Smooth muscle cell (in vitro differentiated cells): ENCODE measurements around the gene PCLO. TPM values are rescaled to one million over a fixed set of nuclear protein-coding genes. Genes with fewer than 3 reads are reported as not detected.

Source experiments
- DNase-seq: peaks from one replicate; lab custom pipeline; 2025; ENCODE audit not compliant: unreplicated experiment; lab: John Stamatoyannopoulos, UW
- H2AFZ ChIP-seq: fragments of 200-600 bp; sonication (generic); 2 replicates; pipeline ENCODE4 v1.6.0; 2016; ENCODE audit warnings: antibody characterized with exemption, low read depth, mild to moderate bottlenecking
- H3F3A ChIP-seq: fragments of 200-600 bp; sonication (generic); 2 replicates; pipeline ENCODE4 v1.6.0; 2017; ENCODE audit warnings: antibody characterized with exemption, low read depth
- H3K27ac ChIP-seq: fragments of 200-600 bp; sonication (generic); 2 replicates; pipeline ENCODE4 v1.5.1; 2016; ENCODE audit warnings: low read depth, mild to moderate bottlenecking
- H3K27me3 ChIP-seq: fragments of 200-600 bp; sonication (generic); 2 replicates; pipeline ENCODE4 v1.6.1; 2016; ENCODE audit warnings: low read depth, mild to moderate bottlenecking
- H3K36me3 ChIP-seq: fragments of 200-600 bp; sonication (generic); 2 replicates; pipeline ENCODE4 v1.5.1; 2016; ENCODE audit warnings: low read depth
- H3K4me1 ChIP-seq: fragments of 200-600 bp; sonication (generic); 2 replicates; pipeline ENCODE4 v1.5.1; 2016; ENCODE audit warnings: low read depth
- H3K4me2 ChIP-seq: fragments of 200-600 bp; sonication (generic); 2 replicates; pipeline ENCODE4 v1.6.0; 2016; ENCODE audit warnings: mild to moderate bottlenecking
- H3K4me3 ChIP-seq: fragments of 200-600 bp; sonication (generic); 2 replicates; pipeline ENCODE4 v1.5.1; 2016; ENCODE audit warnings: mild to moderate bottlenecking
- H3K79me2 ChIP-seq: fragments of 200-600 bp; sonication (generic); 2 replicates; pipeline ENCODE4 v1.6.0; 2016; ENCODE audit warnings: low read depth, mild to moderate bottlenecking
- H3K9ac ChIP-seq: fragments of 200-600 bp; sonication (generic); 2 replicates; pipeline ENCODE4 v1.6.0; 2016; ENCODE audit warnings: low read depth
- H3K9me3 ChIP-seq: fragments of 200-600 bp; sonication (generic); replicated peaks from 2 replicates; pipeline ENCODE4 v1.5.1; 2016; ENCODE audit warnings: low read depth
- H4K20me1 ChIP-seq: fragments of 200-600 bp; sonication (generic); 2 replicates; pipeline ENCODE4 v1.6.0; 2016; ENCODE audit warnings: low read depth
- WGBS: methylation state at CpG from one replicate; pipeline ENCODE4 v1.1.7; 2016; ENCODE audit warnings: low lambda C conversion rate; 5-methylcytosine and 5-hydroxymethylcytosine counted together
- polyA plus RNA-seq: library from polyadenylated mRNA; unstranded; fragments of >200 nt; fragmentation: Nextera tagmentation; extraction: Ambion mirVana; gene quantifications from 2 replicates; pipeline ENCODE4 v1.2.1, GENCODE V29; 2016
- total RNA-seq: library from RNA; depleted of rRNA; stranded (reverse); fragments of >200 nt; gene quantifications from 2 replicates; pipeline ENCODE4 v1.2.3, GENCODE V29; 2014
- TF ChIP-seq, protein P1 (sequence below): fragments of 200-600 bp; sonication (generic); IDR thresholded peaks from 2 replicates; pipeline ENCODE4 v1.5.1; 2017; ENCODE audit warnings: borderline replicate concordance, mild to moderate bottlenecking, antibody characterized with exemption; ENCODE audit not compliant: insufficient read depth, poor library complexity, severe bottlenecking

Gene PCLO
- total and polyA plus RNA-seq, 2 experiments from 2014 or later: 0.42 to 1.9 TPM

DNA sequence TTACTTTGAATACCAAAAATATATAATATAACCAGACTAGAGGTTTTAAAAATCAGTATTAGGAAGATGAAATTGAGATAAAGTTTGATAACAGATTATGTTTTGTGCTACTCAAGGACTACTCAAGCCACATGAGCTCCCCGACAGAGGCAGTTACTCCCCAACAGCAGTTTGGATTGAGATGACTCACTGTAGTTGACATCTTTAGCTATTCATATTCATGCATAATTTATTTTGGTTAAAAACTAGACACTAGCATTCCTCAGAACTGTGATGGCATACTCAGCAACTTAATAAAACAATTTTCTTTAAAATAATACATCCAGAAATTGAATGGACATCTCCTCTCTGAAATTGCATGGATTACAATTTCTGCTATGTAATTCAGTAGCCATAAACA, 19.6 kb downstream of the PCLO start:
- no peak for DNase-seq
- H4K20me1 ChIP-seq: no peaks in the 10 kb centered on the region
- TF ChIP-seq, protein P1, sequence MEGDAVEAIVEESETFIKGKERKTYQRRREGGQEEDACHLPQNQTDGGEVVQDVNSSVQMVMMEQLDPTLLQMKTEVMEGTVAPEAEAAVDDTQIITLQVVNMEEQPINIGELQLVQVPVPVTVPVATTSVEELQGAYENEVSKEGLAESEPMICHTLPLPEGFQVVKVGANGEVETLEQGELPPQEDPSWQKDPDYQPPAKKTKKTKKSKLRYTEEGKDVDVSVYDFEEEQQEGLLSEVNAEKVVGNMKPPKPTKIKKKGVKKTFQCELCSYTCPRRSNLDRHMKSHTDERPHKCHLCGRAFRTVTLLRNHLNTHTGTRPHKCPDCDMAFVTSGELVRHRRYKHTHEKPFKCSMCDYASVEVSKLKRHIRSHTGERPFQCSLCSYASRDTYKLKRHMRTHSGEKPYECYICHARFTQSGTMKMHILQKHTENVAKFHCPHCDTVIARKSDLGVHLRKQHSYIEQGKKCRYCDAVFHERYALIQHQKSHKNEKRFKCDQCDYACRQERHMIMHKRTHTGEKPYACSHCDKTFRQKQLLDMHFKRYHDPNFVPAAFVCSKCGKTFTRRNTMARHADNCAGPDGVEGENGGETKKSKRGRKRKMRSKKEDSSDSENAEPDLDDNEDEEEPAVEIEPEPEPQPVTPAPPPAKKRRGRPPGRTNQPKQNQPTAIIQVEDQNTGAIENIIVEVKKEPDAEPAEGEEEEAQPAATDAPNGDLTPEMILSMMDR: no peak
- H3K27me3 ChIP-seq: no peaks in the 10 kb centered on the region
- 100% methylated on average over 1 of the region's 1 CpG for WGBS
- H3K4me3 ChIP-seq: no peak overlapping the region
- H2AFZ ChIP-seq: no peak overlapping the region
- H3K4me1 ChIP-seq: no peaks in the 10 kb centered on the region
- no peaks in the 10 kb centered on the region for H3F3A ChIP-seq
- H3K9me3 ChIP-seq: no peaks in the 10 kb centered on the region
- no peaks in the 10 kb centered on the region for H3K79me2 ChIP-seq
- no peak overlapping the region for H3K4me2 ChIP-seq
- no peaks in the 10 kb centered on the region for H3K36me3 ChIP-seq
- no peak overlapping the region for H3K27ac ChIP-seq
- no peak overlapping the region for H3K9ac ChIP-seq

DNA sequence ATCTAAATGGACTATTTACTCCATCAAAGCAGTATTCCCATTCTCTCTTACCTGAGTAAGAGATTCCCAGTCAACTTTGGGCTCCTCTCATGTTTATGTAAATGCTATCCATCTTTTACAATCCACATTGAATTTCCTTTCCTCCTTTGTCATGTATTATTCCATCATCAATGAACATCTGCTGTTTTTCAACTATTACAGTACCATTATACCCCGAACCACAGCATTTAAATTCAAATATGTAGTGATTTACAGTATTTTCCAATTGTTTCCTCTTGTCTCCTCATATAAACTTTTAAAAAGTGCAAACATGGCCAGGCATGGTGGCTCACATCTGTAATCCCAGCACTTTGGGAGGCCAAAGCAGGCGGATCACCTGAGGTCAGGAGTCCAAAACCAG, 20.3 kb downstream of the PCLO start:
- Histone ChIP-seq H3K79me2 (no peaks in the 10 kb centered on the region), H3K9me3 (no peaks in the 10 kb centered on the region), H3K9ac (no peak overlapping the region), H3K4me2 (no peak overlapping the region), H3F3A (no peaks in the 10 kb centered on the region), H3K27ac (no peak overlapping the region), H3K27me3 (no peaks in the 10 kb centered on the region), H3K4me1 (no peaks in the 10 kb centered on the region), H4K20me1 (no peaks in the 10 kb centered on the region), H3K36me3 (no peaks in the 10 kb centered on the region), H3K4me3 (no peak overlapping the region), H2AFZ (no peak overlapping the region)
- DNase-seq: no peak
- 89% methylated on average over 2 of the region's 2 CpGs for whole genome bisulfite sequencing
- TF ChIP-seq, protein P1: no peak

DNA sequence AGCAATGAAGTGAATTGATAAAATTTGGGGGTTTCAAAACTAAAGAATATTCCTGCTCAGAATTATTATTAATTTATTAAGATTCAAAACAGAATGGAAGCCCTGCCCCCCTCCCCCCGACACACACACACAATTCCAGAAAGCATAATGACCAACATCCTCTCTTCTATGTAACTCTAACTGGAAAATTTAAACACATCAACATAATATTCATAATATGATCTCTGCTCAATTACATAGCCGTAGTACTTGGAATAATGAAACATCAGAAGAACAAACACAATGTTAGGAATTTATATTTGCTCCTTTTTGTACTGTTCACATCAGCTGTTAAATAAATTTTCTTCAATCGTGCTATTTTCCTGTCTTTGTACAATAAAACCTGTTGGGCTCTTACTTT, 20.8 kb downstream of the PCLO start:
- Histone ChIP-seq H3K9ac (no peak overlapping the region), H3K4me2 (no peak overlapping the region), H3K4me3 (no peak overlapping the region), H4K20me1 (no peaks in the 10 kb centered on the region), H3K4me1 (no peaks in the 10 kb centered on the region), H3F3A (no peaks in the 10 kb centered on the region), H3K36me3 (no peaks in the 10 kb centered on the region), H3K27ac (no peak overlapping the region), H2AFZ (no peak overlapping the region), H3K9me3 (no peaks in the 10 kb centered on the region), H3K27me3 (no peaks in the 10 kb centered on the region), H3K79me2 (no peaks in the 10 kb centered on the region)
- no peak for DNase-seq
- WGBS: 95% methylated on average over 3 of the region's 3 CpGs
- TF ChIP-seq, protein P1: no peak

DNA sequence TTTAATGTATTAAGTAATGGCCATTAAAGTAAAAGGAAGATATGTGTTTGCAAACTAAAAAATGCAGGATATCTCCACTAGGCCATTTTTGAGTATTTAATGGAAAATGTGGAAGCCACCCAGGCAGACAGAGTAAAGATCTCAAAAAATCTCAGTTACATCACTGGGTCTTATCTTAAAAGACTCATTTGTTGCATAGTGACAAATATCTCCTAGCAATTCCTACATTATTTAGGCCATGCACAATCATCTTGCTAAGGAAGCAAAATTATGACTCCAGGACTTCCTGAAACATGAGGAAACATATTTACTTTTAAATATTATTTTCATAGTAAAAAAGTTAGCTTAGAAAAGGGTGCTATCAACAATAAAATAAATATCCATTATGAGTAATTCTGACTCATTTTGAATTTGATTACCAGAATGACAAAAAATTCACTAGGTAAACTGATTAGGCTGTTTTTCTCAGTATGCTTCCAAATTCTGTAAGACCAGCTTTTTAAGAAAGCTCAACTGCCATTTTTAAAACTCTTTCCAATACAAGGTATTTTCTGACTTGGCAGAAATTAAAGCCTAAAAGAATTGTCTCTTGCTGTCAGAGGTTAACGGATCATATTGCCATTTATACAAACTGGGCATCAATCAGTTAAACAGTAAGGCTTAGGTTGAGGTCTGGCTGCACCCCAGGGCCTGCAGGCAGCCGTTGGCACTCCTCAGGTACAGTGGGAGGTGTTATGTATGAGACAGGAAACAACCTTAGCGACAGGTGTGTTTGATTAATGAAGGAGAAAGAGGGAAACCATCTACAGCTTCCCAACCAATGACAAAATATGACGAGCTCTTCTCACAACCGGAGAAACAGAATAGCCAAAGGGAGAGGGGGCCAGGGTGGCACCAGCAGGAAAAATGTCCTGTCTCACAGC, 31.8 kb downstream of the PCLO start:
- TF ChIP-seq, protein P1: no peak

More for the DNA sequence above, 31.8 kb downstream of the PCLO start:
- Histone ChIP-seq H3F3A (no peaks in the 10 kb centered on the region), H3K9ac (no peak overlapping the region), H3K79me2 (no peaks in the 10 kb centered on the region), H3K4me1 (no peaks in the 10 kb centered on the region), H3K9me3 (no peaks in the 10 kb centered on the region), H3K27ac (no peak overlapping the region), H3K36me3 (no peaks in the 10 kb centered on the region), H2AFZ (no peak overlapping the region), H3K27me3 (no peaks in the 10 kb centered on the region), H3K4me2 (no peak overlapping the region), H3K4me3 (no peak overlapping the region), H4K20me1 (no peaks in the 10 kb centered on the region)
- no peak for DNase-seq
- WGBS: 82% methylated on average over 5 of the region's 5 CpGs
